ENCODE measurements around the gene SYNE1.
A peak's percentile ranks its signal among the peaks of the same experiment; 100 is the strongest.
"Not testable (repeated sequence)": the region's sequence is repeated elsewhere in the genome, so short reads cannot be mapped to it uniquely, and the experiment has no call there.

Gene SYNE1

DNA sequence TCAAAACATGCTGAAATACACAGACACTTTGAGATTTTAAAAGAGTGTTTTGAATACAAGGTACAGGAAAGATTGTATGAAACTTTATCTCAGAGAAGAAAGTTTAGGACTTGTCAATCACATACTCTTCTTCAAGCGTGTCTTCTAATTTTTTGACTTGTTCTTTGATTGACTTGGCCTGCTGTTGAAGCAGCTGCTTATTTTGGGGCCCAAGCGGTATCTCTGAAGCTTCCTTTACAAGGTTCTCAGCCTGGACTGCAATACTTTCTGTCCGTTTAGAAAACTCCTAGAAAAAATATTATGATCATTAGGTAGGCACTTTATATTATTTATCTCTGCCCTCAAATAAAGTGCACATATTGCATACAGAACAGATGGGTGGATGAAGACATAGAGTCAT, 201.3 kb downstream of the SYNE1 start:
- DNase-seq (ENCODE audit: insufficient read length, low spot score) (no peak), FAIRE-seq (no peak)

DNA sequence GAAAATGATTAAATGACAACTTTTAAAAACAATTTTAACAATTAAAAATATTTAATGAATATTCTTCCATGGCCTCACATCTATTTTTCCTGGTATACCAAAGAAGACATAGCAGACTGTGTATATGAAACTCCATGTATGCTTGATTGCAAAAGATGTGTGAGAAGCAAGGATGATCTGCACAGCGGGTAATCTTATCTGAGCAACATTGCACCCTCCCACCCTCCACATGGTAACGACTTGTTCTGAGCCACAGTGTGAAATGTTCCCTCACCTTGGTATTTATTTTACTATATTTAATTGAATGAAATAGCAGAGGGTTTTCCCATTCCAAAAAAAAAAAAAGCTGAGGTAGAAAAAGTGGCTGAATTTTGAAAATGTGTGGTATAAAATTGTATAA, 204.4 kb downstream of the SYNE1 start:
- DNase-seq (ENCODE audit: insufficient read length, low spot score), result no peak
- no peak for FAIRE-seq

DNA sequence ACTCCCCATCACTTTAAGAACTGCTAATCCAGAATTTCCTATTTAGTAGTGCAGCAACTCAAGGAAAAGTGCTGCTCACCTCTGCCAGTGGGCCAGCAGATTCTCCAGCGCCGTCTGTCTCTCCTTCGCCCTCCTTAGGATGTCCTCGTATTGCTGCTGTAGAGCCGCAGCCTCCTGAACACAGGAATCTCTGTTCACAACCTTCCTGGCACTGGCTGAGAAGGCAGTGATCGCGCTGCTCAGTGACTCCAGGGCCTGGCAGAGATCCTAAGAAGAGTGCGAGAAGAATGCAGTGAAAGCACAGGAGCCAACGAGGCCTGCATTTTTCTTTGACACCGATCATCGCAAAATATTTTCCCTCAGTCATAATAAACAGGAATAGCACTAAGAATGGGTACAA, 209.0 kb downstream of the SYNE1 start:
- no peak for FAIRE-seq
- no peak for DNase-seq (ENCODE audit: insufficient read length, low spot score)

DNA sequence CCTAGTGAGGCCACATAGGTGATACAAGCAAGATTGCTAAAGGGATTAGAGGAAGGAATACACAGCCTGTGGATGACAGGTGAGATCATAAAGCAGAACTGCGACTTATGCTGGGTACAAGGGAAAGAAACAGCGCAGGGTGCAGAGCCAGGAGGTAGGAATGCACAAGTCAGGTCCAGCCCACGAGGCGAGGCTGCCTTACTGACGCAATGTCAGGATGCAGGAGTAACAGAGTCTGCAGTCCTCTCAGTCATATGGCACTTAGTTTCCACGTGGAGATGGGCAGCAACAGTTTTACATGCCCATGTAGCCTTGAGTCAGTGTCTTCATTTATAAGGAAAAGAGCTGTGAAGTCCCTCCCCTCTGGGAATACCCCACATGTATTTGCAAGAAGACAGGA, 210.9 kb downstream of the SYNE1 start:
- FAIRE-seq, result no peak
- no peak for DNase-seq (ENCODE audit: insufficient read length, low spot score)

DNA sequence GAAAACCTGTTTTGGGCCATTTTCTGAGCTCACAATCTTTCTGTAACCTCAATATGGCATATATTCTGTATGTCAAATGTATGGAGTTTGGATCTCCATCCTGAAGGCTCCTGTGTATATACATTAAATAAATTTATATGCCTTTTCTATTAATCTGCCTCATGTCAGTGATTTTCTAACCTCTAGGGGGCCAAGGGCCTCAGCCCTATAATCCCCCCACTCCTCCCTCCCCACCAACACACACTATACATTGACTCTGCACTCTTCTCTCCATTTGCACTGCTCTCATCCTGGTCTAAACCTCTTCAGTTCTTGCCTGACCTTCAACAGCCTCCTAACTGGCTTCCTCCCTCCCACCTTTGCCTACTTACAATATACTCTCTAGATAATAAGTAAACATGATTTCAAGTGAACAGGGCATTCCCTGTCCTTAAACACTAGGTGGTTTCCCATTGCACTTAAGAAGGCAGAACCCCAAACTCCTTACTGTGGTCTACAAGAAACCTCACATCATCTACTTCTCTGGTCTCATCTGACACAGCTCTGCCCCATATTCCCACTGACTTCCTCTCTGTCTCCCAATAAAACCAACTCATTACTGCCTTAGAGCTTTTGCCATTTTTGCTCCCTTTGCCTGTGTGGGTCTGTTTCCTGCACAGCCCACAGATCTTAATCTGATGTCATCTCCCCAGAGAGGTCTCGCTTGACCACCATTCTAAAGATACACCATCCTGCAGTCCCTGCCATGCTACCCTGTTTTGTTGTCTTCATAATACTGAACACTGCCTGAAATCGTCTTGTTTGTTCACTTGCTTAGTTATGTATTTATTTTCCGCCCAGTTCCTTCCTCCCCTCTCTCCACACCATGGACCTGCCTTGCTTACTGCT, 213.7 kb downstream of the SYNE1 start:
- DNase-seq (ENCODE audit: insufficient read length, low spot score), result no peak
- no peak for FAIRE-seq

DNA sequence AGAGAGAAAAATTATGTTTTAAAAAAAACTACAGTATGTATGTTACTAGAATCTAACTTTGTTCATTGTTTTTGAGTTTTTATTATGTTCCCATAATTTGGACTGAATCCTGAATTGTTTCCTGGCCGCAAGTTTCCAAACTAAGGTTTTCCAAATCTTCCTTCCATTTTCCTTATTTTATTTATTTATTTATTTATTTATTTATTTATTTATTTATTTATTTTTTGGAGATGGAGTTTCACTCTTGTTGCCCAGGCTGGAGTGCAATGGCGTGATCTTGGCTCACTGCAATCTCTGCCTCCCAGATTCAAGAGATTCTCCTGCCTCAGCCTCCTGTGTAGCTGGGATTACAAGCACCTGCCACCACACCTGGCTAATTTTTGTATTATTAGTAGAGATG, 215.7 kb downstream of the SYNE1 start:
- DNase-seq (ENCODE audit: insufficient read length, low spot score); FAIRE-seq: not testable (repeated sequence)

DNA sequence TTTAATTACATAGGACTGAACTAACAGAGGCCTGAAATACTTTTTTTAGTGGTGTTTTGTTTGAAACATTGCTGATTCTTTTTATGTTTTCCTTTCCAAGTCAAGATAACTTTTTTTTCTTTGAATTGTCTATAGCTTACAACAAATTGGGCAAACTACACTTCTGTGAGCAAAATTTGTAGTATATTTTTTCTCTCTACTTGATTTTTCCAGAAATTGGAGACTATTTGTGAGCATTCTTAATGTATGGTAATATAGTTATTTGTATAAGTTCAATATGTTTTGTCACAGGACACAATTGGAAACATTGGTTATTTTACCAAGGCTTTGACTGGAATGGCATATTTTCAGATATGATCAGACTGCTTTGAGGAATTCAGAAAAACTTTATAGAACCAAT, 216.5 kb downstream of the SYNE1 start:
- FAIRE-seq (no peak), DNase-seq (ENCODE audit: insufficient read length, low spot score) (no peak)

DNA sequence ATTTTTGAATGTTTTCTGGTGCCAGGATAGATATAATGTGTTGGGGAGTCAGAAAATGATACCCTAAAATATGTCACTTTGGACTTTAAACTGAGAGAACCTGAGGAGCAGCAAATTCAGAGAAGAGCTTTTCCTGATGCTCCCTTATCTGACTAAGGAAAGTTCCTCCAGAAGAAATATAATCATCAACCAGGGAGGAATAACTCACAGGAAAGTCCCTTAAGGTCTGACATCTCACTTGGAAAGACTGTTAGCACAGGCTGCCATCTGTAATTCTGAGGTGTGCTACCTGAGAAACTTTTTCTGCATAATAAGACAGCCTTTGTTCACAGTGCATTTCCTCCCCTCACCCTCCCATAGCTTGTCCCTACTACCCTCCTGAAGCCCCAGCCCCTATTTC, 218.6 kb downstream of the SYNE1 start:
- FAIRE-seq (no peak), DNase-seq (ENCODE audit: insufficient read length, low spot score) (no peak)

DNA sequence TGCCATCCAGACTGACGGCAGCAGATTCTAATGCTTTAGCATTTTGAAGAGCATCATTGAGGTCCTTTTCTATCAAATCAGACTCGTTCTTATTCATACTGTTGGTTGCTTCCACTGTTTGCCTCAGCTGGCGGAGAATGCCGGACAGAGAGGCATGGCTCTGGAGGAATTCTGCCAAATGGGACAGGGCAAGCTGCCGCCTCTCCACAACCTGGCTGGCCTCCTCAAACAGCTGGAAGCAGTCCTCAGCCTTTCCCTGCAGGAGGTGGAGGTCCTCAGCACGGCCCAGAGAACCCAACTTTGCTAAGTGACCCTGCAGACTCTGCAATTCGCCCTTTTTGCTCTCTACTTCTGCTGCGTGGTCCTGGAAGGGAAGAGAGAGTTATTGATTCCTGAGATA, 220.5 kb downstream of the SYNE1 start:
- DNase-seq (ENCODE audit: insufficient read length, low spot score) (no peak), FAIRE-seq (no peak)

DNA sequence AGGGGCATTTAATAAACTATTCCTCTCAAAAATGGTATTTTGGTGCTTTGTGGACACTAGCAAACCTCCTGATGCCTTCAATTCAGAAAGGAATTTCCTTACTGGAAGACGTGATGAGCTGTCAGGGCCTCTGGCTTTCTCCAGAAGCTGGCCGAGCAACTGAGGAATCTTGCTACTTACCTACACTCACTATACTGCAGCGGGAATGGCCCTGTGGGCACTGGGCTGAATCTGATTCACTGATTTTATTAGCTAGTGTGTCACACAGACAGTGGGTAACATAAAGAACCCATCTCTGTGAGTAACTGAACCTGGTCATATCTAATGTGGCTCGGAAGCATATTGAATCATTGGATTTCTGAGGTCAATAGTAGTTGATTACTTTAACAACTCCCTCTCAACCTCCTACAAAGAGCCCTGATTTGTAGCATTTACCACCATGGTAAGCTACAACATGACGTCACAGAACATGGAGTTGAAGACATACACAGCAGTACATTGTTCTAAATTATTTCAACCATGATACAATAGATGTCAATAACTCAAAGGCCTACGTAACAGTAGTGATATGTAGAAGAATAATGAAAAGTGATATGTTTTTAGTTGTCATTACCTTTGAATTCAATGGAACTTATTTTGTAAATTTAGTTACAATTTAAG, 232.1 kb downstream of the SYNE1 start:
- DNase-seq (ENCODE audit: insufficient read length, low spot score), result no peak
- no peak for FAIRE-seq

DNA sequence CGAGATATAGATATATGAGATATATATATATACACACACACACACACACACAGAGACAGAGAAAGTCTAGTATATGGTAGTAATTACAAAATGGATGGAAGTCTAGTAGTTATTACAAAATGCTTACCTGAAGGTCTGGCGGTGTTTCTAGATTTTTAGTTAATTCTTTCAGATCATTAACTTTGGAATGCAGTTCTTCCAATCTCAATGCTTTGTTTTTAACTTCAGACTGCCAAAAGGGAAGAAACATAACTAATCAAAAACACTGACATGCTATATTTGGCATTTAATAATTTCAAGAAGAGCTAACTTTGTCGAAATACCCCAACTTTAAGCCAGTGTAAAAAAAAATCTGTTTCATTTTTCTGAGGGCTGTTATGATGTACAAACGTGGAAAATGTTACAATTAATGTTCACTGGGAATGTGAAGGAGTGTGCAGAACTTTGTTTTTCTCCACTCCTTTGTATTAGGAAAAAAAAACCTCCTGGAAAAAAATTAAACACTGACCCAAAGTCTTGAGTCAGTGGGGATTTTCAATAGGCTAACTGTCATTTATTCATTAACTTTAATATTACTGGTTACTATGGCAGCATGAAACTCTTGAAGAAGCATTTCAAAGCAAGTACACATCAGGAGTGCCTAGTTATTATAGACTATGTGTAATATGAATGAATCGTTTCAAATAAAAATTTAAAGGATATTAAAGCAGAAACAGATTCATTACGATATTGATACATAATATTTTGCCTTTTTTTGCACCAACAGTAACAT, 232.9 kb downstream of the SYNE1 start:
- DNase-seq (ENCODE audit: insufficient read length, low spot score) (no peak), FAIRE-seq (no peak)

DNA sequence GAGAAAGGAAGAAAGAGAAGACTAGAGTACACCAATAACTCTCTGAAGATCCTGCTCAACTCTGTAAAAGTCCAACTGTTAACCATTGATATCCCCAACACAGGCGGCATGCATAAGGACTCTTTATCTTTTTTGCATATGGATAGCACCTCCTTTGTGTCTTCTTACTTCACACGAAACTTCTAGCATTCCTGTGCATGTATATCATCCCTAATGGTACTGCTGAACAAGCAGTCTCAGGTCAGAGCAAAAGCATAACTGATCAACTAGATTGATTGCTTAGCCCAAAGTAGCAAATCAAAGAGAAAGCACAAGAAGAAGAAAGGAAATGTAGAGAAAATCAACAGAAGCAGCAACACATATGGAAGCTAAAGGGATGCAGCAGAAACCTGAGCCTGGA, 234.4 kb downstream of the SYNE1 start:
- DNase-seq (ENCODE audit: insufficient read length, low spot score) (no peak), FAIRE-seq (no peak)

DNA sequence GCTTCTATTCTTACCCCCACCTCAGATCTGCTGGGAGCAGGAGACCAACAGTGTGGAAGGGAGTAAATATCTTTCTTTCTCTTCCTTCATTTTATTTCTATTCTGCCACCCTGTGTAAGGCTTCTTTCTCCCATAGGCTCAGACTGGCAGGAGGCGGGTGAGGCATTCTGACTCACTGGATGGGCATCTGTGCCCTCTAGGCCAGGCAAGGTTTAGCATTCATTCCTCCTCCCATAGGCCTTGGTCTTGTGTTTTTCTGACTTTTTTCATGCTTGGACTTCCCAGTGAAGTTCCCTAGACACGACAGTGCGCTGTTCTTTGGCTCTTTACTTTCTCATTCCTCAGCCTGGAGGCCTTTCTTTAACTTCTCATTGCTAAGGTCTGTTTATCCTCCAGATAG, 235.2 kb downstream of the SYNE1 start:
- FAIRE-seq (no peak), DNase-seq (ENCODE audit: insufficient read length, low spot score) (peak; percentile 48)

DNA sequence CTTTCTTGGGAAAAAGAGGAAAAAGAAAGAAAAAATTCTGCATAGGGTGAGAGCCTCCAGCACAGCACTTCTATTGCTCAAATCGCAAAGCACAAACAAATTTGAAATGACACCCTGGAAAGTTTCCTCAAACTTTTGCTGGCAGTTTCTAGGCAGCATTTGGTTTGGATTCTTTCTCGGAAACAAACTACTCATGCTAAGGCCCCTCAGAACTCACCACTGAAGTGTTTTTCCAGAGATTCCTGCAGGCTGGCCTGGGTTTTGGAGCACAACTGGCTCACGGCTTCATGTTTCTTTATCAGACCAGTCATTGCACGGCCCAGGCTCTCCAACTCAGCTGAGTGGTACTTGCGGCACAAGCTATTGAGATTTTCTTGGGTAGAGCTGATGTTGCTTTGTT, 237.8 kb downstream of the SYNE1 start:
- DNase-seq (ENCODE audit: insufficient read length, low spot score), result no peak
- no peak for FAIRE-seq

DNA sequence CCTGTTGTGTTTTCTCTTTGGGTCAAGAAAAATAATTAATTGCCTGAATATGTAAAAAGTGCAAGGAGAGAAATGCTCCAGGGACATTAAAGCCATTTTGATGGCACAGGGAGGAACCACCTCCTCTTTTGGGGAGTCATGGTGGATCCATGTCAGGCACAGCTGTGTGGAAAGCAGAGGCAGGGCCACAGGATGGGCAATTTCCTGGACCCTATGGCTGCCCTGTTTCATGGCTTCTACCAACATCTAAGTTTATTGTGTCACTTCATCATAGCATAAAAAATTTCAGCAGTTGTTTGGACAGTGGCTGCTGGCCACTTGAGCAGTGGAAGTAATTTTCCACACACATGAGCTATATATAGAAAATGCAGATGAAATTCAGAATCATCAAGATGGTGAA, 238.2 kb downstream of the SYNE1 start:
- FAIRE-seq (no peak), DNase-seq (ENCODE audit: insufficient read length, low spot score) (no peak)

DNA sequence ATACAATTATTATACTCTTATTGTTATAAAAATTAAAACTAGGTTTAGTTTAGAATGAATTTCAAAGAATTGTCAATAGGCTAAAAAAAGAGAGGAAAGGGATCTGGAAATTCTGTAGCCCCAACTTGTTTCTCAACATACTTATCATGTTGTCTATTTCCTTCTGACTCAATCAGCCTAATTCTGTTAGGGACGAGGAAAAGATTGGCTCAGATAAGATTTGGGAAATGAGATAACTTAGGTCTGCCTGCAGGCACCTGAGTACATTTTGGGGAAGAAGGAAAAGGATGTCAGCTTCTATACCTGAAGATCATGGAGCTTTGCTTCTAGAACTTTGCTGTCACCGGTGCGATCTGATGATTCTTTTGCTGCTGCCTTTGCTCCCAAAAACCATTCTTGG, 238.8 kb downstream of the SYNE1 start:
- no peak for FAIRE-seq

DNA sequence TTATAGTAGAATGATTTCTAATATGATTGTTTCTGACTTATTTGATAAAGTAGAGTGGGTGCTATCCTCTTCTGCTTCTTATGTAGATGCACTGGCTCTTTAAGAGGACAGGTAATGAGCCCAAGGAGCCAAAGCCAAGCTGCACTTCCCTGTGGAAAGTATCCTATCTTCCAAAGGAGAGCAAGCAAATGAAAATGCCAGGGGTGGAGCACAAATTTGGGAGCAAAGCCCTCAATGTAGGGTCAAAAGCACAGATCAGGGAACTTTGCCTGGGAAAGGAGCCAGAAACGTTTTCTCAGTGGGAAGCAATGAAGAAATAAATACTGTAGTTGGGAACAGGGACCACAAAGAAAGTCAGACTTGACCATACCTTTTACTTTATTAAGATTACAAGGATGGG, 242.9 kb downstream of the SYNE1 start:
- no peak for DNase-seq (ENCODE audit: insufficient read length, low spot score)
- FAIRE-seq, result no peak

More for the DNA sequence above, 238.8 kb downstream of the SYNE1 start:
- no peak for DNase-seq (ENCODE audit: insufficient read length, low spot score)

DNA sequence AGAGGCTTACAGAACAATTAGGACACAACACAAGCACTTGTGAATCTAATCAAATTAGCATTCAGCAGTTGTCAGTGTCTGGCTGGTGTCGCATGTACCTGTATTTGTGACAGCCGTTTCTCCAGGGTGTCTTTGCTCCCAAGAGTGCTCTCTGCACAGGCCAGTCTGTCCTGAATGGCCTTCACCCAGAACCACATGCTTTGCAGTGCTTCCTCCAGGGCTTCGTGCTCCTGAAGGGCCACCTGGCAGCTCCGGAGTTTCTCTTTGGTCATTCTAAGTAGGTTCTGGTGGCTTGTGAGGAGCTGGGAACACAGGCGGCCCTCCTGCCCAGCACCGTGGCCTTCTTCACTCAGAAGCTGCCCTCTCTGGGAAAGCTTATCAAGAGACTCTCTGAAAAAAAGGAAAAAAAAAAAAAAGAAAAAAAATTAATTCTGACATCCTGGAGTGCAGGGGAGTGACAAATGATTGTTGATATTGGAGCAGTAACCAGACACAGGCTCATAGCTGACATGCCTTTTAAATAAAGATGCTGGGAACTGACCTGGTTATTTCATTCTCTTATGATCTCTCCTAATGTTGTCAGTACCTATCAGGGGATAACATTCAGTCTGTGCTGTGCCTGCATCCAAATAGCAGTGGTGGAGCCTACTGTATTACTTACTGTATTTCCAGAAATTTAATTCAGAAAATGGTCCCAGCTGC, 245.8 kb downstream of the SYNE1 start:
- no peak for FAIRE-seq
- DNase-seq (ENCODE audit: insufficient read length, low spot score), result no peak

DNA sequence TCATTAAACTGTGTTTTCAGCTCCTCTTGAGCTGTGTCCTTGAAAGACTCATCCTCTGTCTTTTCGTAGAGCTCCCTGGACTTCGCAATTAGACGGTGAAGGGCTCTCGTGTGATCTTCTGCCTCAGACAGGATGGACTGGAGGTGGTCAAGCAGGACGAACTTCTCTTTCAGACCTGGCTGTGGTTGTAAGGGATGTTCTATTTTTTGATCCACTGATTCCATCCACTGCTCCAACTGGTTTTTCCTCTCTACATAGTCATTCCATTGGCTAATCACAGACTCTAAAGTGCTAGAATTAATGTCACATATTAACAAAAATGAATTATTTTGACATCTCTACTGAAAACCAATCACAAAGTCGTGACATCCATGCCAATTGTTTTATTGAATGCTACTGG, 250.1 kb downstream of the SYNE1 start:
- no peak for DNase-seq (ENCODE audit: insufficient read length, low spot score)
- FAIRE-seq, result no peak

DNA sequence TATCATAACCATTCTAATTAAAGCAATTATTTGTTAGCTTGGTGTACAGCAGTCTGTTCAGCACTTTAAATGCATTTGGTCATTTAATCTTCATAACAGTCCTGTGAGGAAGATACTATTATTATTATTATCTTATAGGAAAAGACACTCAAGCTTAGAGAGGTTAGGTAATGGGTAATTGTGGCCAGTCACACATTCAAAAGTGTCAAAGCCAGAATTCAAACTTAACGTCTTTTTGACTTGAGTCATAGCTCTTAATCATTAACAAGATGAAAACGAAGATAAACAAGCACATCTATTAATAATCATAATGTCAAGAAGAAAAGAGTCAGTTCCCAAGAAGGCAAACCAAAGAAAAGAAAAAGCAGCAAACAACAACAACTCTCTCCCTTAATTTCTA, 251.0 kb downstream of the SYNE1 start:
- FAIRE-seq (no peak), DNase-seq (ENCODE audit: insufficient read length, low spot score) (no peak)
